ENCODE measurements around the gene STRAP.

The STRAP gene, protein sequence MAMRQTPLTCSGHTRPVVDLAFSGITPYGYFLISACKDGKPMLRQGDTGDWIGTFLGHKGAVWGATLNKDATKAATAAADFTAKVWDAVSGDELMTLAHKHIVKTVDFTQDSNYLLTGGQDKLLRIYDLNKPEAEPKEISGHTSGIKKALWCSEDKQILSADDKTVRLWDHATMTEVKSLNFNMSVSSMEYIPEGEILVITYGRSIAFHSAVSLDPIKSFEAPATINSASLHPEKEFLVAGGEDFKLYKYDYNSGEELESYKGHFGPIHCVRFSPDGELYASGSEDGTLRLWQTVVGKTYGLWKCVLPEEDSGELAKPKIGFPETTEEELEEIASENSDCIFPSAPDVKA

GRCh38 chr12:15882118-15882971 lies at the start of gene STRAP:
STRAP (plus strand) TSS chr12:15882387; CDS start chr12:15882708, 321 bp downstream.
- peak; percentile 95 to 100 (median 98) for DNase-seq
- intact Hi-C loops (cut with DNase I), result no loop called here

GRCh38 chr12:15834575-15834974 lies 47.6 kb upstream of the STRAP start:
- DNase-seq, result no peak
- intact Hi-C loops (cut with DNase I), result no loop called here

DNA sequence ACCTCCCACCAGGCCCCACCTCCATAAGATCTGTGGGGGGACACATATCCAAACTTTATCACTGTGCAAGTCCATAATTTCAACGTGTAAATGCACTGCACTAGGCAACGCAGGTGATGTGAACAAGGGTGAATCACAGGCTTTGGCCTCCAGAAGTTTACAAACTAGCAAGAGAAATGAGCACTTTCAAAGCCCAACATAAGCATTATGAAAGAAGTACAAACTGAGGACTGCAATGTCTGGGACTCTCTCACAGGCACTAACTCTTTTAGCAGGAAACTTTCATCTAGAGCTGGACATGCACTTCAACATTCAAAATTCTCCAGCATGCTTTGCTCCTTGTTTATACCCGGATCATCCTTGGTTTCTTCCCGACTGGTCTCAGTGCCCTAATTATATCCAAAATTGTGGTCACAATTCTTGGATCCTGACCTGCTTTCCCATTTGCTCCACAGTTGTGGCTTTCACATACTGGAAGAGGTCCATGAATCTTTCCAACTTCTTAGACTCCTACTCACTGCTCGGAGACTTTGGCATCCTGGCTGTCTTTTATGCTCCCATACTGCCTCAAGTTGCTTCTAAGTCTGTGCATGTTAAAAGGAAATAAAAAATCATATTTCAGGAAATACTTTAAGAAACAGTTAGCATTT lies 44.9 kb upstream of the STRAP start:
- DNase-seq, result no peak
- intact Hi-C loops (cut with DNase I), result no loop called here

GRCh38 chr12:15839041-15839440 lies 43.1 kb upstream of the STRAP start:
- intact Hi-C loops (cut with DNase I), result no loop called here
- no peak for DNase-seq

GRCh38 chr12:15839682-15840081 lies 42.5 kb upstream of the STRAP start:
- intact Hi-C loops (cut with DNase I), result no loop called here
- DNase-seq, result no peak

DNA sequence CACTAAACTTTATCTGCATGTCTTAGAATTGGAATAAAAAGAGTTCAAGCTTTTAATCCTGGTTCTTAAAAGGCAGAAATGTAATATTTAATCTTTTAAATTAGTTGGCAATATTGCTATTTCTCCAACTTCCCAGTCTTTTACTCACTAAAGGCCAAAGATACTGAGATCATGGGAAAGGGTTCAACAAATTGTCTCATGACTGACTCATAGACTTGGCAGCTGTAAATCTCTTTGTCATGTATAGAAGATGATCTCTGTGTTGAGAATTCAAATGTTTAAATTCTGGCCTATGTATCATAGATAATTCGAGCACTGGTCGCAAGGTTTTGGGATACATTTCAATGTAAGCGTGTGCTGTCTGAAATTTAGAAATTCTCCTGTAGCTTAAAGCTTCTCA lies 40.1 kb upstream of the STRAP start:
- intact Hi-C loops (cut with DNase I), result no loop called here
- DNase-seq, result no peak

- intact Hi-C loops (cut with DNase I), result no loop called here
- DNase-seq, result no peak
Observed at GRCh38 chr12:15846887-15847286, 35.3 kb upstream of the STRAP start.

DNA sequence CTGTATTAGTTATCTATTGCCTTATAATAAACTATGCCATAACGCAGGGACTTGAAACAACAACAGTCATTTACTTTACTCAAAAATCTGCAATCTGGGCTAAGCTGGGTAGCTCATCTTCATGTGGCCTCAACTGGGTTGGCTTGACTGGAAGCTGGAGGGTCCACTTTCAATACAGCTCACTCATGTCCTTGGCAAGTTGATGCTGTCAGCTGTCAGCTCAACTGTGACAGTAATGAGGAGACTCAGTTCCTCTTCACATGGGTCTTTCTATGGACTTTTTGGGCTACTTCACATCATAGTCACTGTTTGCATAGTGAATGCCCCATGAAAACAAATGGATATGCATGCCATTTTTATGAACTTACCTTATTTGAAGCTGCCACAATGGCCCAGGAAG lies 33.6 kb upstream of the STRAP start:
- intact Hi-C loops (cut with DNase I), result no loop called here
- DNase-seq, result no peak

- intact Hi-C loops (cut with DNase I), result loop anchor here (10.0 kb wide), 1 partner anchor 576 kb away; no protein-coding TSS in a partner anchor
- DNase-seq, result no peak
Observed at GRCh38 chr12:15851045-15851620, 31.1 kb upstream of the STRAP start.

GRCh38 chr12:15851919-15852318 lies 30.3 kb upstream of the STRAP start:
- DNase-seq, result no peak
- intact Hi-C loops (cut with DNase I), result loop anchor here (10.0 kb wide), 1 partner anchor 577 kb away; no protein-coding TSS in a partner anchor

DNA sequence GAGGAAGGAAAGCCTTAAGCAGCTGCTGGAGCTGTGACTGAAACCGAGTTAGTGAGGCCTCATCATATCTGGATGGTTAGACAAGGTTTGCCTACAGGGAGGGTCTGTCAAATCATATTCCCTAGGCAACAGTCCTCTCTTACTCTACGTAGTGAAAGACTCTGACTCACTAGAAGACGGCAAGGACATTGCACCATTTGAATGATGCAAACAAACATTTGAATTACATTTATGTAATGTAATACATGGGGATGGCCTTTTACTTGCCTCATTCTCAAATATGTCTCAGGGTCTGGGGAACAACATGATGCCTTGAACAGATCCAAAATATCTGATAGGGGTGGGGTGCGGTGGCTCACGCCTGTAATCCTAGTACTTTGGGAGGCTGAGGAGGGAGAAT lies 29.8 kb upstream of the STRAP start:
- no peak for DNase-seq
- intact Hi-C loops (cut with DNase I), result loop anchor here (10.0 kb wide), 1 partner anchor 578 kb away; no protein-coding TSS in a partner anchor

GRCh38 chr12:15853877-15854276 lies 28.3 kb upstream of the STRAP start:
- intact Hi-C loops (cut with DNase I), result loop anchor here (10.0 kb wide), 1 partner anchor 579 kb away; no protein-coding TSS in a partner anchor
- DNase-seq, result no peak

DNA sequence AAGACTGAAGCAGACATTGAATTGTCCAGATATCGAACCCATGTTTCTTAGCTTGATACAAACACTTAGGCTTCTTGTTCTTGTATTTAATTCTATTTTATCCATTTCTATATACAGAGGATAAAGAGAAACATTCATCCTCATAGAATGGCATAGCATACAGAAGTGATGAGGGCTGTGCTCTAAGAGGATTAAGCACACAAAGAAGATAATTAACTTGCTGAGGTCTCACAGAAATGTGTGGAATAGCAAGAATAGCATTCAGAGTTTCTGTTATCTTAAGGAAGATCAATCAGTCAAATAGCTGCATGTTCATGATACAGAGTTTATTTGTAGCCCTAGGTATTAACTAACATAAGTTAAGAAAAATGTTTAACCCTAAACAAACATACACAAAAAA lies 27.3 kb upstream of the STRAP start:
- no peak for DNase-seq
- intact Hi-C loops (cut with DNase I), result loop anchor here (10.0 kb wide), 1 partner anchor 580 kb away; no protein-coding TSS in a partner anchor

DNA sequence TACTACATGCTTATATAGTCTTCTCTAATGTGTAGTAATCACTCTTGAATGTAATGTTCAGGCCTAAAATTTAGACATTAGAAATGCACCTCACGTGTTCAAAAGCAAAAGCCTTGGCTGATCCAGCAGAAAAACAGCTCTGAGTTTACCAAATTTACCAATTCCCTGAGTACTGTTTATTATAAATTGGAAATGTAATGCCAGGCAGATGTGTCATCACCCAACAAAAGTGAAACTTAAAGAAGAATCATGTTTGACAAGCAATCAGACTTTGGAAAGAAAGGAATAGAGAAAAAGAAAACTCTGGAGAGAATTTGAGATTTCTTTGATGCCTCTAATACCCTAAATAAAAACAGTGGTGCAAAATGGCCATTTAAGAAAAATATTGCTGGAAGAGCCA lies 26.5 kb upstream of the STRAP start:
- intact Hi-C loops (cut with DNase I), result loop anchor here (1.0 to 10.0 kb wide), 2 partner anchors 265 to 581 kb away; no protein-coding TSS in a partner anchor
- DNase-seq, result no peak

GRCh38 chr12:15856097-15856982 lies 25.8 kb upstream of the STRAP start:
- intact Hi-C loops (cut with DNase I), result loop anchor here (1.0 to 10.0 kb wide), 2 partner anchors 266 to 582 kb away; no protein-coding TSS in a partner anchor
- peak in 2 of 10 donors; percentile 18 to 50 for DNase-seq

DNA sequence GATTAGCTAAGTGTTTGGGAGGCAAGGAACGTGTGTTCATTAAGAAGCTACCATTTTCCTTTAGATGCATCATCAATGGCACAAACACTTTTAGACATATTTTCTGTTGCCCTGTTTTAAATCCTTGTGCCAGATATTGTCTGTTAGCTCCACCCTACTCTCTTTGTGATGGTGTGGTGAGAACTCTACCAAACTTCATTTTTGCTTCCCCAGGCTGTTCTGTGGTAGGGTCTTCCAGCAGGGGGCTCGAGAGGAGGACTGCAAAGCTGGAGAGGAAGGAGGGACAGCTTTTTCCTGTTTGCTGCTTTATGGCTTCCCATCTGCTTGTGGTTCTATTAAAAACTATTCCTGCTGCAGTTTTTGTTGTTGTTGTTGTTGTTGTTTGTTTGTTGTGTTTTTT lies 23.8 kb upstream of the STRAP start:
- intact Hi-C loops (cut with DNase I), result loop anchor here (10.0 kb wide), 1 partner anchor 584 kb away; no protein-coding TSS in a partner anchor
- DNase-seq, result no peak

DNA sequence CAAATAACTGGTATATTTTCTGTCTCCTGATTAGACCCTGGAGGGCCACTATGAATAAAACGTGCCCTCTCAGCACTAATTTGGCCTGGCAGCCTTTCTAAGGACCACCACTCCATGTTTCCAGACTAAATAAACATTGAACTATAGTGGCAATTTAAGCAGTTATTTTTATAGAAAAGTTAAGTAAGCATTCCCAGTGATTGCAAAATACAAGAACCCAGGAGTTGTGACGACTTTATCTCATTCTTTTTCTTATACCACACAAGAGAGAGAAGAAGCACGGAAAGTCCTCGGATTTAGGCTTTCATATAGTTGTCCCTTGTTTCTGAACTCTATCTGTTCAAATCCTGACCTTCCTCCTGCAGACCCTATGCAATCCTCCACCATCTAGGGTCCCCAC lies 23.1 kb upstream of the STRAP start:
- no peak for DNase-seq
- intact Hi-C loops (cut with DNase I), result loop anchor here (10.0 kb wide), 1 partner anchor 584 kb away; no protein-coding TSS in a partner anchor

- intact Hi-C loops (cut with DNase I), result no loop called here
- no peak for DNase-seq
Observed at GRCh38 chr12:15861404-15861803, 20.8 kb upstream of the STRAP start.

- no peak for DNase-seq
- intact Hi-C loops (cut with DNase I), result no loop called here
Observed at GRCh38 chr12:15862840-15863239, 19.3 kb upstream of the STRAP start.

Measured in posterior cingulate gyrus (tissue), 11 donors.